K562 (cell line): ENCODE results near the gene EIF3K. TPM values are rescaled to one million over a fixed set of nuclear protein-coding genes. Genes with fewer than 3 reads are reported as not detected.
A peak's percentile ranks its signal among the peaks of the same experiment; 100 is the strongest.

Source experiments
- ASH1L ChIP-seq: fragments of 450-650 bp; IDR thresholded peaks from 2 replicates; pipeline ENCODE4 v1.6.1; 2018; ENCODE audit warnings: borderline replicate concordance, mild to moderate bottlenecking, low read depth; ENCODE audit not compliant: partially characterized antibody
- CAMTA2 ChIP-seq: fragments of 250-450 bp; sonication (Bioruptor Pico); conservative IDR thresholded peaks from 2 replicates; pipeline ENCODE4 v1.5.1; 2022
- CBFA2T2 ChIP-seq: fragments of 450-650 bp; conservative IDR thresholded peaks from 2 replicates; pipeline ENCODE4 v1.6.1; 2017; ENCODE audit warnings: mild to moderate bottlenecking
- DLX4 ChIP-seq: fragments of 250-450 bp; sonication (Bioruptor Pico); IDR thresholded peaks from 2 replicates; pipeline ENCODE4 v1.6.1; 2021; ENCODE audit warnings: mild to moderate bottlenecking
- FOXJ2 ChIP-seq: fragments of 200-800 bp; sonication (Bioruptor generic); IDR thresholded peaks from 2 replicates; pipeline ENCODE4 v1.6.1; 2016; ENCODE audit warnings: missing genetic modification characterization, missing compliant biosample characterization
- FOXM1 ChIP-seq, 2 experiments: fragments of 450-650 bp in 1 of 2; sonication (generic) in 1 of 2; formaldehyde crosslinking in 1 of 2; IDR thresholded peaks; 2 replicates each; pipeline versions ENCODE4 v1.6.1 to v1.9.0; 2017 to 2022; ENCODE audit warnings: low read depth in 2 of 2, mild to moderate bottlenecking in 2 of 2, missing genetic modification reagents in 1 of 2, moderate library complexity in 1 of 2
- GATAD2A ChIP-seq: fragments of 450-650 bp; IDR thresholded peaks from 2 replicates; pipeline ENCODE4 v1.6.1; 2017
- GTF2F1 ChIP-seq: IDR thresholded peaks from 2 replicates; pipeline ENCODE4 v1.6.1; 2011; ENCODE audit warnings: low read depth, low read length, improper control_type of control experiment
- HMGN3 ChIP-seq: IDR thresholded peaks from 2 replicates; pipeline ENCODE4 v1.6.1; 2011; ENCODE audit warnings: borderline replicate concordance, low read depth, mild to moderate bottlenecking, mixed read lengths, low read length; ENCODE audit not compliant: insufficient read length; ENCODE audit errors: extremely low read depth
- MAZ ChIP-seq, 2 experiments: fragments of 450-650 bp in 1 of 2; sonication (generic) in 1 of 2; formaldehyde crosslinking; IDR thresholded peaks in 1 of 2; conservative IDR thresholded peaks in 1 of 2; 2 replicates each; pipeline versions ENCODE4 v1.4.0 to v1.5.0; 2020; ENCODE audit warnings: mild to moderate bottlenecking in 1 of 2, missing genetic modification reagents in 1 of 2
- PCBP2 ChIP-seq: fragments of 200-400 bp; formaldehyde crosslinking; IDR thresholded peaks from 2 replicates; pipeline ENCODE4 v1.6.1; 2018; ENCODE audit warnings: low read length, low read depth, mild to moderate bottlenecking, moderate library complexity; ENCODE audit not compliant: poor library complexity, severe bottlenecking
- POLR3G ChIP-seq: IDR thresholded peaks from 2 replicates; pipeline ENCODE4 v1.6.1; 2011; ENCODE audit not compliant: insufficient read length, insufficient replicate concordance; ENCODE audit errors: extremely low read depth
- PTBP1 ChIP-seq: fragments of 200-400 bp; formaldehyde crosslinking; IDR thresholded peaks from 2 replicates; pipeline ENCODE4 v1.6.1; 2017; ENCODE audit warnings: low read depth, low read length
- PYGO2 ChIP-seq: fragments of 450-650 bp; IDR thresholded peaks from 2 replicates; pipeline ENCODE4 v1.6.1; 2016; ENCODE audit warnings: mild to moderate bottlenecking, missing genetic modification characterization, moderate library complexity, missing compliant biosample characterization
- SP1 ChIP-seq: sonication (generic); formaldehyde crosslinking; IDR thresholded peaks from 2 replicates; pipeline ENCODE4 v1.8.1; 2022; ENCODE audit warnings: mild to moderate bottlenecking, missing genetic modification reagents
- SUPT5H ChIP-seq: fragments of 450-650 bp; IDR thresholded peaks from 2 replicates; pipeline ENCODE4 v1.6.1; 2016
- TRIM24 ChIP-seq, 2 experiments: fragments of 450-650 bp; IDR thresholded peaks; 2 replicates each; pipeline ENCODE4 v1.6.1; 2016
- ZNF165 ChIP-seq: fragments of 250-450 bp; sonication (Bioruptor Pico); IDR thresholded peaks from 2 replicates; pipeline ENCODE4 v1.4.0; 2020; ENCODE audit warnings: borderline replicate concordance
- ZNF175 ChIP-seq: fragments of 200-800 bp; sonication (Bioruptor generic); IDR thresholded peaks from 2 replicates; pipeline ENCODE4 v1.6.1; 2016; ENCODE audit warnings: low read depth, mild to moderate bottlenecking, missing genetic modification characterization, missing compliant biosample characterization
- ZNF212 ChIP-seq: fragments of 450-650 bp; formaldehyde crosslinking; IDR thresholded peaks from 2 replicates; pipeline ENCODE4 v1.4.0; 2020; ENCODE audit warnings: mild to moderate bottlenecking
- ZNF239 ChIP-seq: fragments of 250-450 bp; sonication (Bioruptor Pico); IDR thresholded peaks from 2 replicates; pipeline ENCODE4 v1.4.0; 2020; ENCODE audit warnings: mild to moderate bottlenecking
- ZNF644 ChIP-seq: fragments of 200-800 bp; sonication (Bioruptor generic); IDR thresholded peaks from 2 replicates; pipeline ENCODE4 v1.6.1; 2016; ENCODE audit warnings: low read depth, missing genetic modification characterization, missing compliant biosample characterization
- polyA plus RNA-seq, 8 experiments: library from polyadenylated mRNA; depleted of rRNA in 4 of 8; stranded (reverse) in 5 of 8; unstranded in 3 of 8; fragments of >200 nt; fragmentation: Nextera tagmentation in 2 of 8; fragmentation: Illumina TruSeq in 1 of 8; extraction: Ambion mirVana in 2 of 8; extraction: Trizol in 1 of 8; gene quantifications; 2 replicates each; pipeline versions ENCODE4 v1.2.1 to v1.2.3, GENCODE V29; 2011 to 2014; ENCODE audit warnings: inconsistent platforms in 1 of 8, missing spikeins in 1 of 8
- total RNA-seq, 7 experiments: library from RNA; depleted of rRNA in 6 of 7; stranded (reverse); fragments of >200 nt in 6 of 7; fragmentation: Illumina TruSeq in 2 of 7; extraction: Trizol in 2 of 7; gene quantifications; 2 replicates each; pipeline versions ENCODE4 v1.2.1 to v1.2.3, GENCODE V29; 2011 to 2021; ENCODE audit warnings: low replicate concordance in 1 of 7
- TF ChIP-seq, protein P1 (sequence below): fragments of 450-650 bp; formaldehyde crosslinking; IDR thresholded peaks from 2 replicates; pipeline ENCODE4 v1.4.0; 2020; ENCODE audit warnings: mild to moderate bottlenecking
- TF ChIP-seq, protein P2 (sequence below): sonication (generic); formaldehyde crosslinking; IDR thresholded peaks from 2 replicates; pipeline ENCODE4 v1.8.0; 2023; ENCODE audit warnings: mild to moderate bottlenecking, missing genetic modification reagents

The EIF3K gene
- total and polyA plus RNA-seq, 9 of the 15 experiments (the other 6 are each of a cell fraction or from before 2014, with no cell fraction given) = 387 to 1,827 (median 733) TPM

DNA sequence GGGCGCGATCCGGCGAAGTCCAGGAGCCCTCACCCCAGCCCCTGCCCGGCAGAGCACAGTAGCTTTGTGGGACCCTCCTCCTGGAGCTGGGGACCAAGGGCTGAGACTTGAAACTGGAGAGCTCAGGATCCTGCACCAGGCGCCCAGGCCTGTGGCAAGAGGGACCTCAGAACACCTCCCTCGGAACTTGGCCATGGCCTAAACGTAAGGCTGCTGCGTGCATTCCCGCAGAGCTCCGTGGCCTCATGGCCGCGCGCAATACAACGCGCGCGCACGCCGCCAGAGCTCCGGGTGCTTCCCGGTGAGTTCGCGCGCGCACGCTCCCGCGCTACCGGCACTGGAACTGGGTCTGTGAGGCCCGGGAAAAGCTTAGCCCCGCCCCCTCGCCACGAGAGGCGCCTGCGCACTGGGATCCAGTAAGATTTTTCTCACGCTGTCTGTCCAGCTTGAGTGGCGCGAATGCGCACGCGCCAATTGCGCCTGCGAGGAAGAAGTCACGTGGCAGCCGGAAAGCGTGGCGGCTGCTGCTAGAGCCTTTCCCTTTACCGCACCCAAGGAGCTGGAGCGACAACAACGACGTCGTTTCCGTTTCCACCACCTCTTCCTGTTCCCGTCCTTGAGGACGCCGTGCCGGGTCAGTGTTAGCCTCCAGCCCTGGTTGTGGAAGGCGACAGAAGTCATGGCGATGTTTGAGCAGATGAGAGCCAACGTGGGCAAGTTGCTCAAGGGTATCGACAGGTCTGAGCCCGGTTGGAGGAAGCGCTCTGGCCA lies at the start of gene EIF3K (continued):
- TF ChIP-seq ZNF165 (CRISPR knock-in tag) (peak; percentile 45; the same call in 1 of the 2 replicates), ZNF644 (tag) (peak; percentile 63; the same call in 1 of the 2 replicates), ZNF212 (CRISPR knock-in tag) (no peak), FOXM1 (IDR thresholded peaks at IDR 0.05; ENCODE audit: low read depth) (no peak), FOXM1 (CRISPR knock-in tag; IDR thresholded peaks at IDR 0.05; ENCODE audit: low read depth) (no peak), CAMTA2 (no peak), DLX4 (CRISPR knock-in tag) (no peak), SUPT5H (peak; percentile 96), CBFA2T2 (peak; percentile 78), ASH1L (no peak), PCBP2 (no peak), PYGO2 (tag) (no peak), GTF2F1 (no peak), ZNF239 (CRISPR knock-in tag) (peak; percentile 50; the same call in 1 of the 2 replicates), POLR3G (no peak), PTBP1 (no peak), SP1 (CRISPR knock-in tag) (peak; percentile 68), MAZ (CRISPR knock-in tag; conservative IDR thresholded peaks at IDR 0.05 in 1 of 2, IDR thresholded peaks at IDR 0.05 in 1 of 2) (peak in 1 of 2 experiments; percentile 51; a peak in 2 of 4 replicates), TRIM24 (IDR thresholded peaks at IDR 0.05) (no peak), ZNF175 (no peak), HMGN3 (peak; percentile 88), FOXJ2 (tag) (peak; percentile 85), GATAD2A (no peak)
- TF ChIP-seq, protein P1, sequence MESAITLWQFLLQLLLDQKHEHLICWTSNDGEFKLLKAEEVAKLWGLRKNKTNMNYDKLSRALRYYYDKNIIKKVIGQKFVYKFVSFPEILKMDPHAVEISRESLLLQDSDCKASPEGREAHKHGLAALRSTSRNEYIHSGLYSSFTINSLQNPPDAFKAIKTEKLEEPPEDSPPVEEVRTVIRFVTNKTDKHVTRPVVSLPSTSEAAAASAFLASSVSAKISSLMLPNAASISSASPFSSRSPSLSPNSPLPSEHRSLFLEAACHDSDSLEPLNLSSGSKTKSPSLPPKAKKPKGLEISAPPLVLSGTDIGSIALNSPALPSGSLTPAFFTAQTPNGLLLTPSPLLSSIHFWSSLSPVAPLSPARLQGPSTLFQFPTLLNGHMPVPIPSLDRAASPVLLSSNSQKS (CRISPR knock-in tag) = no peak
- TF ChIP-seq, protein P2, sequence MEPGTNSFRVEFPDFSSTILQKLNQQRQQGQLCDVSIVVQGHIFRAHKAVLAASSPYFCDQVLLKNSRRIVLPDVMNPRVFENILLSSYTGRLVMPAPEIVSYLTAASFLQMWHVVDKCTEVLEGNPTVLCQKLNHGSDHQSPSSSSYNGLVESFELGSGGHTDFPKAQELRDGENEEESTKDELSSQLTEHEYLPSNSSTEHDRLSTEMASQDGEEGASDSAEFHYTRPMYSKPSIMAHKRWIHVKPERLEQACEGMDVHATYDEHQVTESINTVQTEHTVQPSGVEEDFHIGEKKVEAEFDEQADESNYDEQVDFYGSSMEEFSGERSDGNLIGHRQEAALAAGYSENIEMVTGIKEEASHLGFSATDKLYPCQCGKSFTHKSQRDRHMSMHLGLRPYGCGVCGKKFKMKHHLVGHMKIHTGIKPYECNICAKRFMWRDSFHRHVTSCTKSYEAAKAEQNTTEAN (CRISPR knock-in tag) = no peak
